Thoracic aorta (tissue), 2 donors: Measurements from ENCODE around the gene CHPT1. TPM values are rescaled to one million over a fixed set of nuclear protein-coding genes. Genes with fewer than 3 reads are reported as not detected.

Experiments used
- ATAC-seq: fragments of 150-250 bp; one replicate; pipeline ENCODE4 v1.8.0; 2017; ENCODE audit warnings: low read depth; ENCODE audit not compliant: insufficient number of reproducible peaks, low FRiP score
- DNase-seq: peaks from one replicate; pipeline ENCODE4 v3.0.0-alpha.2; 2020; ENCODE audit warnings: low spot score
- H3K27ac ChIP-seq, 2 donors: fragments of 200-600 bp; sonication (generic); 1 replicate in 1 of 2; 2 replicates in 1 of 2; pipeline ENCODE4 v1.5.1; 2016; ENCODE audit warnings: mild to moderate bottlenecking in 2 of 2, moderate library complexity in 2 of 2
- H3K27me3 ChIP-seq: fragments of 200-600 bp; sonication (generic); replicated peaks from 2 replicates; pipeline ENCODE4 v1.6.0; 2016; ENCODE audit warnings: mild to moderate bottlenecking; ENCODE audit not compliant: insufficient read depth
- H3K36me3 ChIP-seq: fragments of 200-600 bp; sonication (generic); one replicate; pipeline ENCODE4 v1.5.1; 2016
- H3K4me1 ChIP-seq, 2 donors: fragments of 200-600 bp; sonication (generic); 1 replicate in 1 of 2; 2 replicates in 1 of 2; pipeline versions ENCODE4 v1.5.1 to v1.6.0; 2016; ENCODE audit warnings: low read depth in 2 of 2, mild to moderate bottlenecking in 1 of 2; ENCODE audit not compliant: control insufficient read depth in 1 of 2
- H3K4me3 ChIP-seq: fragments of 200-600 bp; sonication (generic); 2 replicates; pipeline ENCODE4 v1.5.1; 2016; ENCODE audit warnings: mild to moderate bottlenecking
- H3K9me3 ChIP-seq: fragments of 200-600 bp; sonication (generic); 2 replicates; pipeline ENCODE4 v1.5.1; 2016
- CTCF ChIP-seq: fragments of 200-600 bp; sonication (generic); IDR thresholded peaks from one replicate; pipeline ENCODE4 v1.5.1; 2019; ENCODE audit warnings: antibody characterized with exemption
- total RNA-seq, 2 donors: library from RNA; depleted of rRNA; stranded (reverse); fragments of >200 nt; gene quantifications; one replicate each; pipeline versions ENCODE4 v1.1.0 to v1.2.3, GENCODE V29; 2016

CHPT1 gene
- total RNA-seq, 2 donors from 2014 or later = 47.6 to 64.2 TPM

GRCh38 chr12:101685092-101685491 lies 12.3 kb upstream of the CHPT1 start:
- no peaks in the 10 kb centered on the region for H3K27me3 ChIP-seq
- ATAC-seq (no peak), DNase-seq (no peak)
- no peak overlapping the region for H3K4me3 ChIP-seq
- TF ChIP-seq CTCF = no peak
- no peaks in the 10 kb centered on the region for H3K9me3 ChIP-seq
- no peak overlapping the region for H3K27ac ChIP-seq
- no peaks in the 10 kb centered on the region for H3K4me1 ChIP-seq
- no peaks in the 10 kb centered on the region for H3K36me3 ChIP-seq

- no peak for ATAC-seq
These were observed 11.3 kb upstream of the CHPT1 start for GRCh38 chr12:101686176-101686575.

DNA sequence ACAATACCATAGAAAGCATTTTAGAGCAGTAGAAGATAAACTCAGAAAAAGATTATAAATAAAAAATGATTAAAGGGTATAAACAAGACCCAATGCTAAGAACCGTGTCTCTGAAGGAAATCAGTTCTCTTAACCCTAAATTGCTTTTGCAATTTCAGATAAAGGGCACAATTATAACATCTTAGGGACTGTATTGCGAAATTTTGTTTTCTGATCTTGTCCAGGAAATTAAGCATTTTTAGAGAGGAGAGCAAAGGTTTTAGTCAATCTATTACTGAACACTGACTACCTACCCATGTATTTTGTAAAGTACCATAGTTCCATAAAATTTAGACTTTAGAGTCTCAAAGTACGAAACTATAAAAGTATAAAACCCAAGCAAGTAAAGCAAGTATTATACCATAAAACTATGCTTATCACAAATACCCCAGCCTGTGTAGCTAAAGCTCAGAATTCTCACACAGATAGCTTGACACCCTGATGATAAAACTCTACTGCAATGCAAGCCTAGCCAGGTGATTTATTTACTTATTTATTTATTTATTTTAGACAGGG lies 6.8 kb upstream of the CHPT1 start:
- H3K36me3 ChIP-seq = no peaks in the 10 kb centered on the region
- DNase-seq = no peak
- H3K27ac ChIP-seq = no peak overlapping the region
- no peak for TF ChIP-seq CTCF
- peaks cover 0 to 2% of the 10 kb centered on the region in 2 donors for H3K4me1 ChIP-seq
- no peak overlapping the region for H3K4me3 ChIP-seq
- no peaks in the 10 kb centered on the region for H3K9me3 ChIP-seq
- no peak for ATAC-seq
- H3K27me3 ChIP-seq = no peaks in the 10 kb centered on the region

More at GRCh38 chr12:101686176-101686575, 11.3 kb upstream of the CHPT1 start:
- H3K4me1 ChIP-seq = no peaks in the 10 kb centered on the region
- no peaks in the 10 kb centered on the region for H3K36me3 ChIP-seq
- DNase-seq = no peak
- no peak overlapping the region for H3K27ac ChIP-seq
- no peak overlapping the region for H3K4me3 ChIP-seq
- TF ChIP-seq CTCF = no peak
- H3K27me3 ChIP-seq = no peaks in the 10 kb centered on the region
- no peaks in the 10 kb centered on the region for H3K9me3 ChIP-seq

DNA sequence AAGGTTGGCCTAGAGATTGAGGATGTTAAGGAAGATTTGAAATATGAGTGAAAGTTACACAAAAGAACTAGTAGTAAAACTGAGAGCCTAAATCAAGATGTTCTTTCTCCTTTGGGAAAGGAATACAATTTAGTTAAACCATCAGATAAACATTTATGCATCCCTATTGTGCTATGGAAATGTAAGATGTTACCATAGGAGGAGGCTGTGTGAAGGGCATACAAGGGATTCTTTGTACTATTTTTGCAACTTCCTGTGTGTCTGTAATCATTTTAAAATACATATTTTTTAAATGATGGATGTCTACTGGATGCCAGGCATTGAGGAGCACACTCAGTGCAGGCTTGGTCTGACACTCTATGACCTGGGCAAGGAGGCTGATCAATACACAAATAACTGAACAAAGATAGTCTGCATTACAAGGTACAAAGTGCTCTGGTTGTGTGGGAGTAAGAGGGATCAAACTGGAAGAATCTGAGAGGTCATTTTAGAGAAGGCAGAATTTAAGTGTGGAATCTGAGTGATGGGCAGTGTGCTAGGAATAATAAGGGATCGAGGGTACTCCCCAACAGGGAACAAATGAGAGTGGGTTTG lies 5.8 kb upstream of the CHPT1 start:
- no peak for TF ChIP-seq CTCF
- Histone ChIP-seq H3K27me3 (no peaks in the 10 kb centered on the region), H3K9me3 (no peaks in the 10 kb centered on the region), H3K36me3 (no peaks in the 10 kb centered on the region), H3K4me1 (peaks cover 0 to 12% of the 10 kb centered on the region in 2 donors), H3K4me3 (no peak overlapping the region), H3K27ac (no peak overlapping the region)
- ATAC-seq (no peak), DNase-seq (no peak)

DNA sequence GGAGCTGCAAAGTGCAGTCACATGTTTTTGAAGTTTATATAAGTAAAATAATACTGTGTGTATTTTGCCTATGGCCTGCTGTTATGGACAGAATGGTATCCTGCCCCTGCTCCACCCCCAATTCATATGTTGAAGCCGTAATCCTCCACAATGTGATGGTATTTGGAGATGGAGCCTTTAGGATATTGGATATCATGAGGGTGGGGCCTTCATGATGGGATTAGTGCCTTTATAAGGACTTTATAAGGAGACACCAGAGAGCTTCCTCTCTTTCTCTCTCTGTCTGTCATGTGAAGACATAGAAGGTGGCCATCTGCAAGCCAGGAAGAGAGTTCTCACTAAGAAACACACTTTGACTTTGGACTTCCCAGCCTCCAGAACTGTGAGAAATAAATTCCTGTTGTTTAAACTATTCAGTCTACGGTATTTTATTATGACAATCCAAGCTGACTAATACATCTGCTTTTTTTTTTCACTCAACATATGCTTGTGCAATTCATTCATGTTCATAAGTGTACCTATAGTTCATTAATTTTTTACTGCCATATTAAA lies 3.1 kb upstream of the CHPT1 start:
- Histone ChIP-seq H3K4me1 (peaks cover 0 to 23% of the 10 kb centered on the region in 2 donors), H3K27me3 (no peaks in the 10 kb centered on the region), H3K9me3 (no peaks in the 10 kb centered on the region), H3K27ac (no peak overlapping the region), H3K4me3 (no peak overlapping the region), H3K36me3 (no peaks in the 10 kb centered on the region)
- no peak for ATAC-seq
- DNase-seq = no peak
- no peak for TF ChIP-seq CTCF
